HEK293T (cell line): ENCODE data around the gene ZNRF3.

ENCODE experiments used
- CTCF ChIA-PET: fragments of 350-600 bp; formaldehyde crosslinking; extraction: SDS; loops from one replicate; lab custom pipeline; 2021; ENCODE audit warnings: antibody characterized with exemption, inconsistent platforms; lab: Yijun Ruan, JAX
- POLR2A ChIA-PET: fragments of 350-600 bp; formaldehyde crosslinking; extraction: SDS; loops from one replicate; lab custom pipeline; 2020; ENCODE audit warnings: antibody characterized with exemption, inconsistent platforms; lab: Yijun Ruan, JAX
- DNase-seq: peaks from one replicate; pipeline ENCODE4 v3.0.0; 2012; ENCODE audit warnings: mixed read lengths; ENCODE audit errors: extremely low spot score
- ARNT ChIP-seq: fragments of 450-650 bp; IDR thresholded peaks from 2 replicates; pipeline ENCODE4 v1.6.1; 2017; ENCODE audit warnings: mild to moderate bottlenecking
- BHLHE40 ChIP-seq: fragments of 450-650 bp; IDR thresholded peaks from 2 replicates; pipeline ENCODE4 v1.6.1; 2016; ENCODE audit warnings: mild to moderate bottlenecking, moderate library complexity, borderline replicate concordance
- CTBP1 ChIP-seq: fragments of 450-650 bp; IDR thresholded peaks from 2 replicates; pipeline ENCODE4 v1.6.1; 2016; ENCODE audit warnings: borderline replicate concordance
- ELF4 ChIP-seq: fragments of 450-650 bp; IDR thresholded peaks from 2 replicates; pipeline ENCODE4 v1.6.1; 2017; ENCODE audit warnings: antibody characterized with exemption
- FOXA1 ChIP-seq: fragments of 450-650 bp; IDR thresholded peaks from 2 replicates; pipeline ENCODE4 v1.6.1; 2016; ENCODE audit warnings: mild to moderate bottlenecking
- FOXK2 ChIP-seq: fragments of 450-650 bp; IDR thresholded peaks from 2 replicates; pipeline ENCODE4 v1.6.1; 2016; ENCODE audit warnings: mild to moderate bottlenecking
- FOXM1 ChIP-seq: fragments of 450-650 bp; IDR thresholded peaks from 2 replicates; pipeline ENCODE4 v1.6.1; 2017; ENCODE audit warnings: mild to moderate bottlenecking, borderline replicate concordance
- HDGF ChIP-seq: fragments of 450-650 bp; IDR thresholded peaks from 2 replicates; pipeline ENCODE4 v1.6.1; 2017; ENCODE audit warnings: antibody characterized with exemption, borderline replicate concordance
- L3MBTL2 ChIP-seq: fragments of 450-650 bp; conservative IDR thresholded peaks from 2 replicates; pipeline ENCODE4 v1.6.1; 2016; ENCODE audit warnings: mild to moderate bottlenecking
- LEF1 ChIP-seq: fragments of 450-650 bp; IDR thresholded peaks from 2 replicates; pipeline ENCODE4 v1.6.1; 2017; ENCODE audit warnings: mild to moderate bottlenecking, borderline replicate concordance
- NFRKB ChIP-seq: fragments of 450-650 bp; IDR thresholded peaks from 2 replicates; pipeline ENCODE4 v1.6.1; 2016; ENCODE audit warnings: mild to moderate bottlenecking, moderate library complexity
- SP1 ChIP-seq: fragments of 450-650 bp; IDR thresholded peaks from 2 replicates; pipeline ENCODE4 v1.6.1; 2017
- SUZ12 ChIP-seq: fragments of 450-650 bp; IDR thresholded peaks from 2 replicates; pipeline ENCODE4 v1.6.1; 2016; ENCODE audit warnings: mild to moderate bottlenecking
- TARDBP ChIP-seq: fragments of 450-650 bp; IDR thresholded peaks from 2 replicates; pipeline ENCODE4 v1.6.1; 2016
- ZNF384 ChIP-seq: fragments of 450-650 bp; IDR thresholded peaks from 2 replicates; pipeline ENCODE4 v1.6.1; 2016
- TF ChIP-seq, protein P1 (sequence below): fragments of 450-650 bp; IDR thresholded peaks from 2 replicates; pipeline ENCODE4 v1.6.1; 2016

Gene ZNRF3

DNA sequence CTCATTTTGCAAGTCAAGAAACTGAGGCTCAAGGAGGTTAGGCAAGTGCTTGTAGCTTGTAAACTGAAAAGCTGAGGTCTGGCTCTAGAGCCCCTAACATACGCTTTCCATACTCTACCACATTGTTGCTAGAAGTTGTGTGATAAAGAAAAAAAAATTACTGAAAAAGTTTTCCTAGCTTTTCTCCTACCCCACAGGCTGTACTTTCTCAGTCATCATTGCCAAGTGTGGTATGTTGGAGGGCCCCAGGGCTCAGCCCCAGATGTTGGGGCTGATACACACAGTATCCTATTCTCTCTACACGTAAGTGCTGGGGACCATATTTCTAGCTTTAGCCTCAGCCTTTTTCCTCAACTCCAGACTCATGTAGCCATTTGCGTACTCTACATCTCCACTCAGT lies 205.4 kb downstream of the ZNRF3 start:
- no peak for TF ChIP-seq SUZ12
- no peak for TF ChIP-seq FOXM1
- TF ChIP-seq TARDBP = no peak
- TF ChIP-seq ARNT = no peak
- ChIA-PET CTCF (interaction anchor here (0.7 kb wide), 1 partner anchor 64 kb away, joined by 3 read pairs; no protein-coding TSS in a partner anchor), POLR2A (interaction anchor here (0.7 kb wide), 1 partner anchor 44 kb away, joined by 4 read pairs; no protein-coding TSS in a partner anchor)
- no peak for DNase-seq

DNA sequence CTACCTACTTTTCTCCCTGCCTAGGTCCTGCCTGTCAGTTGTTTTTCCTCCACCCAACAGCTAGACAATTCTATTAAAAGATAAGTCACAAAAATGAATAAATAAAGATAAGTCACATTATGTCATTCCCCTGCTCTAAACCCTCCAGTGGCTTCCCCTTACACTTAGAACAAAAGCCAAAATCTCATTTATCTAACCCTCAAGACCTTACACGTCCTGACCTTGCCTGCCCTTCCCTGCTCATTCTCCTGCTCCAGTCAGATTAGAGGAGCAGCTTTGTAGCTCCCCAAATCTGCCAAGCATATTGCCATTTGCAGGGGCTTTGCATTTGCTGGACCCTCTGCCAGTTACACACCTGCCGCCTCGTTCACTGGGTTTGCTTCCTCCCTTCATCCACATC lies 206.1 kb downstream of the ZNRF3 start:
- ChIA-PET CTCF (no interaction called here), POLR2A (no interaction called here)

DNA sequence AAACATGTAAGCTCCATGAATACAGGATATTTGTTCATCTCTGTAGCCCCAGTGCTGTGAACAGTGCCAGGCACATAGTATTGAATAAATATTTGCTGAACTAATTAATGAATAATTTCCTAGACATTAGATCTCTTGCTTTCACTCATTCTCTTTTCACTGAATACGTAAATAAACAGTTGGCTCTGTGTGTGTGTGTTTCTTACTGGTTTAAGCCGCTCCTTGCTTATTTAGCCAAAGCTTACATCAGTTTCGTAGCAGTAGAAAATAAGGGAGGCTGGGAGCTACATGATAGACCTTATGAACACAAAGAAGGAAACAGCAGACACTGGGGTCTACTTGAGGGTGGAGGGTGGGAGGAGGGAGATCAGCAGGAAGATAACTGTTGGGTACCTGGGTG lies 206.7 kb downstream of the ZNRF3 start:
- POLR2A ChIA-PET = no interaction called here
- TF ChIP-seq BHLHE40 (no peak), FOXA1 (no peak), NFRKB (no peak), ELF4 (no peak), FOXK2 (no peak), L3MBTL2 (no peak), HDGF (no peak), LEF1 (no peak)
- CTCF ChIA-PET = interaction anchor here (0.6 kb wide), 1 partner anchor 323 kb away, joined by 4 read pairs; no protein-coding TSS in a partner anchor
- no peak for DNase-seq

More for the DNA sequence above, 206.1 kb downstream of the ZNRF3 start:
- no peak for DNase-seq
- TF ChIP-seq SUZ12 (no peak), BHLHE40 (no peak), TARDBP (no peak), HDGF (no peak), CTBP1 (no peak), SP1 (no peak)

DNA sequence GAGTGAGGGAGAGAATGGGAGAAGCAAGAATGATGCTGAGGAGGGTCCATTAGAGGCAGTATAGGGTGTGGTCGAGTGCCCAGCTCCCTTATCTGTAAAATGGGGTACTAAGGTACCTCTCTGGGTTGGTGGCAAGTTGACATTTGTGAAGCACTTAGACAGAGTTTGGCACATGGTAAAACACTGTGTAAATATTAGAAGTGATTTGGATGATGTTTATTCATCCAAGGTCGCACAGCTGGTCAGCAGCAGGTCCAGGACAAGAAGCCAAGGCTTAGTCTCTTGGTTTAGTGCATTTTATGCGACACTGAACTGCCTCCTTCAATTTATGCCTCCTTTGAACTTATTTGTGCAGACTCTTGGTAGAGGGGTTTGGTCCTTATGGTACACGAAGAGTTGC lies 208.9 kb downstream of the ZNRF3 start:
- ChIA-PET CTCF (interaction anchor here (1.3 kb wide), 1 partner anchor 62 kb away, joined by 4 read pairs; no protein-coding TSS in a partner anchor), POLR2A (interaction anchor here (0.8 kb wide), 1 partner anchor 14 kb away, joined by 3 read pairs; no protein-coding TSS in a partner anchor)
- TF ChIP-seq HDGF = no peak
- TF ChIP-seq CTBP1 = no peak
- no peak for TF ChIP-seq FOXK2
- TF ChIP-seq SUZ12 = no peak
- TF ChIP-seq, protein P1, sequence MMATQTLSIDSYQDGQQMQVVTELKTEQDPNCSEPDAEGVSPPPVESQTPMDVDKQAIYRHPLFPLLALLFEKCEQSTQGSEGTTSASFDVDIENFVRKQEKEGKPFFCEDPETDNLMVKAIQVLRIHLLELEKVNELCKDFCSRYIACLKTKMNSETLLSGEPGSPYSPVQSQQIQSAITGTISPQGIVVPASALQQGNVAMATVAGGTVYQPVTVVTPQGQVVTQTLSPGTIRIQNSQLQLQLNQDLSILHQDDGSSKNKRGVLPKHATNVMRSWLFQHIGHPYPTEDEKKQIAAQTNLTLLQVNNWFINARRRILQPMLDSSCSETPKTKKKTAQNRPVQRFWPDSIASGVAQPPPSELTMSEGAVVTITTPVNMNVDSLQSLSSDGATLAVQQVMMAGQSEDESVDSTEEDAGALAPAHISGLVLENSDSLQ = no peak
- TF ChIP-seq NFRKB = no peak
- no peak for TF ChIP-seq FOXM1
- TF ChIP-seq FOXA1 = no peak
- TF ChIP-seq TARDBP = no peak
- TF ChIP-seq ELF4 = no peak
- no peak for TF ChIP-seq ZNF384
- TF ChIP-seq ARNT = no peak
- no peak for TF ChIP-seq L3MBTL2
- TF ChIP-seq BHLHE40 = no peak
- no peak for TF ChIP-seq LEF1
- no peak for TF ChIP-seq SP1
- no peak for DNase-seq

DNA sequence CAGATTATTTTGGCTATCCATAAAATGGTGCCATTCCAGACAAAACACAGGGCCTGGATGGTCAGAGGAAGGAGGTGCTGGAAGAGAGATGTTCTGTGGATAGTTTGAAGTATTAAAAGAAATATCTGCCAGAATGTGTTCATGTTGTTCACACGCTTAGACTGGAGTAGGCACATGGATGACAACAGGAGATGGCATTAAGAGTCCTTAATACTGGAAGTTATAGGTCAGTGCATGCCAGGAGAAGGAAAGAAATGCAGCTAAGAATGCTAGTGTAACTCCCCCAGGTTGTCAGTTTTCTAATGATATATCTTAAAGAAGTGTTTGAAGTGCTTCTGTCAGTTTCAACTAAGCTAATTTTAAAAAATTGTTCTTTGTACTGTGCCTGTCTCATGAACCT lies 209.7 kb downstream of the ZNRF3 start:
- POLR2A ChIA-PET = no interaction called here
- no peak for DNase-seq
- CTCF ChIA-PET = interaction anchor here (0.6 kb wide), 1 partner anchor 166 kb away, joined by 4 read pairs; no protein-coding TSS in a partner anchor
- TF ChIP-seq NFRKB = no peak
- TF ChIP-seq BHLHE40 = no peak

DNA sequence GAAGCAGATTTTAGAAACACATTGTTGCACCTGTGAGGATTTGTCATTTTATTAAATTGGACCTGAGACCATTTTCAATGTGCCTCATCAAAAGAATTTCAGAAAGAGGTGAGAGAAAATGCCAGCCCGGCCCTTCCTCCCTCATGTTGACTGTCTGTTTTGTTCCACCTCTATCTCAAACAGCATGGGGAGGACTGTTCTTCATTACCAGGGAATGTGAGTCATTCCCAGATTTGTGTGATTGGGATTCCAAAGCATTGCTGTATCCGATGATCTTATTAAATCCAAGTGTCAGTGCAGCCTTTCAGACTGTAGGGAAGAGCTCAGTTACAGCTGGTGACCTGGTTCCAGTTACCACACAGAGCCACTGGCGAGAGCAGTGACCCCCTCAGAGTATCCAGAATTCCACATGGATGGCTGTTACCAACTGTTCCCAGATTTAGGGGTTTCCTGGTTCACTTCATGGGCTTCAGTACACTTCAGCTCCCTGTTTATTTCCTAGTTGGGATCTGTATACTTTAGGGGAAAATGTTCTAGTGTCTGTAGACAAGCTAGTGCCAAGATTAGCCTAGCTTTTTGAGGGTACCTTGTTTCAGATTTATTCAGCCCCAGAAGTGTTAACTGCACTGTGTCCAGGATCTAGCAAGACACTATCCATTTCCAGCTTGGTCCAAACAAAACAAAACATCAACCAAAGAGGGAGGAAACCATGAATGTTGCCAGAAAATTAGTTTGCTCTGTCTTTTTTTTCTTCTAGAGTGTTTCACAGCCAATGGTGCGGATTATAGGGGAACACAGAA lies 210.3 kb downstream of the ZNRF3 start:
- POLR2A ChIA-PET = no interaction called here
- no peak for DNase-seq
- CTCF ChIA-PET = interaction anchor here (1.2 kb wide), 1 partner anchor 61 kb away, joined by 3 read pairs; no protein-coding TSS in a partner anchor
- TF ChIP-seq ARNT (no peak), HDGF (no peak), LEF1 (no peak), SP1 (no peak), ZNF384 (no peak), FOXA1 (no peak), NFRKB (no peak), FOXK2 (no peak), SUZ12 (no peak), TARDBP (no peak), BHLHE40 (no peak), FOXM1 (no peak), CTBP1 (no peak), ELF4 (no peak), L3MBTL2 (no peak)
- TF ChIP-seq, protein P1 = no peak

DNA sequence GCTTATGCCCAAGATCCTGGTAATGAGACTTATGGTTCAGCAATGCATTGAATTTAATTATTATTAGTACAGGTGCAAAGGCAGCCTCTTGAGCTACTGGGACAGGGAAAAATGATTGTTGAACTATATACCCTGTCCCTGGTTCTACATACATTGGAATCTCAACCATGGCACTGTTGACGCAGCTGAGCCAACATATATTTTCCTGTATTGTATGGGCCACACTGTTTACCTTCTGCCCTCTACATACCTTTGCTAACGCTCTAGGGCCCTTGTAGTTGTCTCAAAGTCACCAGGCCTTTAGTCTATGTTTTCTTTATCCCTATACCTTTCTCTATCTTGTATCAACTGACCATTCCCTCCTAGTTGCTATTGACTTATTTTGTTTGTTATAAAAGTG lies 212.1 kb downstream of the ZNRF3 start:
- ChIA-PET CTCF (no interaction called here), POLR2A (interaction anchor here (1.5 kb wide), 1 partner anchor 458 kb away, joined by 3 read pairs; the partner anchor contains the start of gene THOC5)
- DNase-seq = no peak
- TF ChIP-seq CTBP1 (no peak), FOXK2 (no peak), BHLHE40 (no peak), ELF4 (no peak), FOXM1 (no peak), ARNT (no peak), SUZ12 (no peak), LEF1 (no peak)
